Measurements from ENCODE around the gene SELENON. TPM values are rescaled to one million over a fixed set of nuclear protein-coding genes. Genes with fewer than 3 reads are reported as not detected.
A peak's percentile ranks its signal among the peaks of the same experiment; 100 is the strongest.

The SELENON gene, protein sequence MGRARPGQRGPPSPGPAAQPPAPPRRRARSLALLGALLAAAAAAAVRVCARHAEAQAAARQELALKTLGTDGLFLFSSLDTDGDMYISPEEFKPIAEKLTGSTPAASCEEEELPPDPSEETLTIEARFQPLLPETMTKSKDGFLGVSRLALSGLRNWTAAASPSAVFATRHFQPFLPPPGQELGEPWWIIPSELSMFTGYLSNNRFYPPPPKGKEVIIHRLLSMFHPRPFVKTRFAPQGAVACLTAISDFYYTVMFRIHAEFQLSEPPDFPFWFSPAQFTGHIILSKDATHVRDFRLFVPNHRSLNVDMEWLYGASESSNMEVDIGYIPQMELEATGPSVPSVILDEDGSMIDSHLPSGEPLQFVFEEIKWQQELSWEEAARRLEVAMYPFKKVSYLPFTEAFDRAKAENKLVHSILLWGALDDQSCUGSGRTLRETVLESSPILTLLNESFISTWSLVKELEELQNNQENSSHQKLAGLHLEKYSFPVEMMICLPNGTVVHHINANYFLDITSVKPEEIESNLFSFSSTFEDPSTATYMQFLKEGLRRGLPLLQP
- total RNA-seq, result 10 to 100 TPM; 19.2 to 20.4 TPM
- 1 to 10 TPM; 2.6 to 7.0 (median 2.7) TPM for polyA plus RNA-seq
- total RNA-seq, result 22.6 to 38.6 (median 26.6) reads per million in 6 experiments

DNA sequence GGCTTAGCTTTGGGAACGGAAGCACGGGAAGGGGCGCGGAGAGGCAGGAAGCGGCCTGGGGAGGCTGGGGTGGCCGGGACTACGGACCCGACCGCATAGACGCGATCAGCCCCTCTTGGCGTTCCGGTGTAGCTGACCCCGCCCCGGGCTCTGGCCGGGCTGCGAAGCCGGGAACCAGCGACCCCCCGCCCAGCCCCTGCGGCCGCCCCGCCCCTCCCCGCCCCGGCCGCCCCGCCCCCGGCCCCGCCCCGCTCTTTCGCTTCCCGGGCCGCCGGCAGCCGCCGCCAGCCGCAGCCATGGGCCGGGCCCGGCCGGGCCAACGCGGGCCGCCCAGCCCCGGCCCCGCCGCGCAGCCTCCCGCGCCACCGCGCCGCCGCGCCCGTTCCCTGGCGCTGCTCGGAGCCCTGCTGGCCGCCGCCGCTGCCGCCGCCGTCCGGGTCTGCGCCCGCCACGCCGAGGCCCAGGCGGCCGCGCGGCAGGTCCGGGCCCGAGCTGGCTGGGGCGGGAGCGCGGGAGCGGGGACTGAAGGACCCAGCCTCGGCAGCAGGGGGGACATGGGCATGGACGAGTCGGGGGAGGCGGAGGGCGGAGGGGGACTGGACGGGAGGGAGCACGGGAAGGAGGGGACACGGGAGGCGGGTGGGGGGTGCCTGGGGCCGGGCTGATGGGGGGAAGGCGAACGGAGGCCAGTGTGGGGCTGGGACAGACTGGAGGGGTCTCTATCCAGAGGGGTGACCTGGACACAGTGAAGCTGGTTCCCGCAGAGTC, at the start of gene SELENON:
Gene SELENON, plus strand, starts transcription at position 259 of the 768 bp plus-strand sequence. Its CDS starts 38 bp downstream, at position 297.
- POLR2A ChIA-PET, result interaction anchor here (0.6 to 3.3 kb wide), 13 partner anchors 9 to 252 kb away, joined by 3 to 13 read pairs (median 5); partner anchors contain the start of gene MTFR1L
- peaks cover 0 to 1% (median 0%) of the 10 kb centered on the region in 3 donors for H3K36me3 Mint-ChIP-seq
- peaks cover 0 to 2% (median 0%) of the 10 kb centered on the region in 5 donors for H3K27me3 Mint-ChIP-seq
- peak within 1 kb of the TSS; percentile 75 to 90 (median 80) for H3K4me3 Mint-ChIP-seq
- peak within 1 kb of the TSS; percentile 80 to 99 (median 90) for H3K27ac Mint-ChIP-seq
- peaks cover 36 to 80% (median 77%) of the 10 kb centered on the region in 4 donors for H3K4me1 Mint-ChIP-seq
- H3K9me3 Mint-ChIP-seq, result peaks cover 0 to 2% (median 0%) of the 10 kb centered on the region in 9 donors
- peak in 3 of 10 donors; percentile 15 to 45 (median 43) for DNase-seq
- ATAC-seq, result peak; percentile 5 to 56

DNA sequence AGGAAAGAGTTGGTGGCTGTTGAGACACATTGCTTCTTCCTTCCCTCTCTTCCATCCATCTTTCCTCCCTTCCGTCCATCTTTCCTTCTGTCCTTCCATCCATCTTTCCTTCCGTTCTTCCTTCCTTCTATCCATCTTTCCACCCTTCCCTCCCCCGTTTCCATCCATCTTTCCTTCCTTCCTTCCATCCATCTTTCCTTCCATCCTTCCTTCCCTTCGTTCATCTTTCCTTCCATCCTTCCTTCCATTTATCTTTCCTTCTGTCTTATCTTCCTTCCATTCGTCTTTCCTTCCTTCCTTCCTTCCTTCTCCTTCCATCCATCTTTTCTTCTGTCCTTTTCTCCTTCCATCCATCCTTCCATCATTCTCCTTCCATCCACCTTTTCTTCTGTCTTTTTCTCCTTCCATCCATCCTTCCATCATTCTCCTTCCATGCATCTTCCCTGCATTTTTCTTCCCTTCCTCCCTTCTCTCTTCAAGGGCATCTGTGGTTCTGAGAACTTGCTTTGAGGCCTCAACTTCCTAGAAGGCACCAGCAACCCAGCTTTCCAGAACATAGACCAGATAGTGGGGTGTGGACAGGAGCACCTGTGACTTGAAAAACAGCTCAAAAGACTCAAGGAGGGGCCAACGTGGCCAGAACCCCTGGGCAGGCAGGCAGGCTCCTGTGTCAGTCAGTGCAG, 48.9 kb upstream of the SELENON start:
- POLR2A ChIA-PET, result interaction anchor here (0.5 kb wide), 2 partner anchors 11 to 134 kb away, joined by 3 to 5 read pairs; partner anchors contain the start of gene MAN1C1
- Mint-ChIP-seq H3K36me3 (peaks cover 0 to 36% (median 11%) of the 10 kb centered on the region in 3 donors), H3K4me1 (peaks cover 25 to 68% (median 48%) of the 10 kb centered on the region in 4 donors), H3K27me3 (no peaks in the 10 kb centered on the region), H3K9me3 (no peaks in the 10 kb centered on the region), H3K27ac (peak overlapping the region in 8 of 10 donors; percentile 22 to 92 (median 78)), H3K4me3 (no peak overlapping the region)
- DNase-seq (no peak), ATAC-seq (no peak)

DNA sequence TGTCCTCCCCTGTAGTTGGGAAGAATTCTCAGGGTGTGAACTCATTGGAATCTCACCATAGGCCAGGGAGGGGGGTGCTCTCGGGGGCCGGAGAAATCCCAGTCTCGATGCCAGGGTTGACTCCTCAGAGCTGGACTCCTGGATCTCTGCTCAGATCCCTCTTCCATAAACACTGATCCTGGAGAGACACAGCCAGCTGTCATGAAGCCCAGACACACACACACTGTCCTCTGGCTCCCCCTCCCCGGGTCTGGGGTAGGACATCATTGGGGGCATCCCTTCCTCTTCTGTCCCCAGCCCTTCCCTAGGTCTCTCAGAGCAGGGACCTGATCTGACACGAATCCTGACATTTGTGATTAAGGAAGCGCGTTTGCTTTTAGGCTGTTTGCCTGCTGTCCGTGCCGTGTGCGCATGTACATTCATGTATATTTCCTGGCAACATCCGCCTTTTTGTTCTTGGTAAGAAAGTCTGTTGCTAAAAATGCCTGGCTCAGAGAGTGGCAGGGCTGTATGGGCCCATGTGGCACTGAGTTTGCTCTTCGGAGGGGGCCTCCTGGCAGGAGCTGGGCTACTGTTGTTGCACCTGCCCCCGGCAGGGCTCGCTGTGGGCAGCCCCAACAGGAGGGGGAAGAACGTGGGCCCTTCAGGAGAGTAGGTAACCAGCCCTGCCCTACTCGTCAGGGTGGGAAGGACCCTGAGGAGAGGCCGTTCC, 45.4 kb upstream of the SELENON start:
- Mint-ChIP-seq H3K36me3 (peaks cover 0 to 42% (median 13%) of the 10 kb centered on the region in 3 donors), H3K27ac (peak overlapping the region; percentile 90 to 99 (median 96)), H3K9me3 (no peaks in the 10 kb centered on the region), H3K4me3 (peak overlapping the region; percentile 40 to 88 (median 74)), H3K4me1 (peaks cover 28 to 73% (median 50%) of the 10 kb centered on the region in 4 donors), H3K27me3 (no peaks in the 10 kb centered on the region)
- POLR2A ChIA-PET, result interaction anchor here (0.6 to 2.3 kb wide), 12 partner anchors 12 to 183 kb away, joined by 3 to 23 read pairs (median 4); no protein-coding TSS in a partner anchor
- DNase-seq, result peak; percentile 27 to 76 (median 55)
- peak; percentile 88 to 96 for ATAC-seq

DNA sequence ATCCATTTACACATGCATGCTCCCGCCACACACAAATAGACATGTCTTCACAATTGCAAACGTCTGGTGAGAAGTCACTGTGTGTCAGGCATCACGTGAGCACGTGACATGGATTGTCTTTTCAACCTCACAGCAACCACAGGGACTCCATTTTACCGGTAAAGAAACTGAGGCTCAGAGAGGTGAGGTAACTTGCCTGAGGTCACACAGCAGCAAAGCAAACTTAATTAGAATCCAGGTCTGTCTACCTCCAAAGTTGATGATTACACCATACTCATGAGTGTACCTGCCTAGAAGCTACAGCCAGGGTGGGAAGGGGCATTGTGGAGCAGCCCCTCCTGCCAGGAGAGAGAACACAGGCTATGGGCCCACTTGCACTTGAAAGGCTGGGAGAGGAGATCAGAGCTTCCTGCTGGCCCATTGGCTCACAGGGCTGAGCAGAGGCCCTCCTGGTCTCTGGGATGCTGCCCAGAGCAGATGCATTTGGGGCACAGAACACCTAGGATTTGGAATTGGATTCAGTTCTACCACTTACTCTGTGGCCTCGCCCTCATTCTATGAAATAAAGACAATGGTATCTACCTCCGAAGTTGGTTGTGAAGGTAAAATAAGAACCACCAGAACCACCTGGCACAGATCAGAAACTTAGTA, 44.4 kb upstream of the SELENON start:
- Mint-ChIP-seq H3K9me3 (no peaks in the 10 kb centered on the region), H3K4me3 (peak overlapping the region in 8 of 10 donors; percentile 56 to 88 (median 78)), H3K27ac (peak overlapping the region; percentile 90 to 99 (median 96)), H3K27me3 (no peaks in the 10 kb centered on the region), H3K36me3 (peaks cover 0 to 51% (median 13%) of the 10 kb centered on the region in 3 donors), H3K4me1 (peaks cover 30 to 78% (median 51%) of the 10 kb centered on the region in 4 donors)
- DNase-seq (no peak), ATAC-seq (peak in 1 of 2 donors; percentile 14)
- POLR2A ChIA-PET, result interaction anchor here (0.9 to 2.3 kb wide), 10 partner anchors 10 to 184 kb away, joined by 3 to 23 read pairs (median 4); no protein-coding TSS in a partner anchor

DNA sequence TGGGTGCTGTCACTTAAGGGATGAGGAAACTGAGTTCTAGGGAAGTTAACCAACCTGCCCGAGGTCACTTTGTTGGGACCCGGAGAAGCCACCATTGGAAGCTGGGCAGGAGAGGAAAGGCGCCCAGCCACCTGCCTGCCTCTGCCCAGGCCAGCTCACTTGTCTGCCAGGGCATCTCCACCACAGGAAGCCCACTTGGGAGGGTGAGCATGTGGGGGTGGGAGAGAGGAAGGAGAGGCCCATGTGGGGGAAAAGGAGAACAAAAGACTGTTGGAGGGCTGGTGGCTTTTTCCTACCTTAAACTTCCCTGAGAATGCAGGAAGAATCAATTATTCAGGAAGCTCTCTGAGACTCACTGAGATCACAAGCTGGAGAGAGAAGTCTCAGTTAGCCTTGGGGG, 43.8 kb upstream of the SELENON start:
- POLR2A ChIA-PET, result interaction anchor here (1.1 to 2.3 kb wide), 4 partner anchors 11 to 80 kb away, joined by 3 to 23 read pairs (median 8); no protein-coding TSS in a partner anchor
- DNase-seq (peak in 1 of 10 donors; percentile 24), ATAC-seq (peak in 1 of 2 donors; percentile 31)
- peak overlapping the region in 8 of 10 donors; percentile 3 to 80 (median 72) for H3K4me3 Mint-ChIP-seq
- no peaks in the 10 kb centered on the region for H3K9me3 Mint-ChIP-seq
- H3K4me1 Mint-ChIP-seq, result peaks cover 26 to 72% (median 48%) of the 10 kb centered on the region in 4 donors
- no peaks in the 10 kb centered on the region for H3K27me3 Mint-ChIP-seq
- H3K27ac Mint-ChIP-seq, result peak overlapping the region; percentile 90 to 99 (median 96)
- peaks cover 0 to 45% (median 9%) of the 10 kb centered on the region in 3 donors for H3K36me3 Mint-ChIP-seq

DNA sequence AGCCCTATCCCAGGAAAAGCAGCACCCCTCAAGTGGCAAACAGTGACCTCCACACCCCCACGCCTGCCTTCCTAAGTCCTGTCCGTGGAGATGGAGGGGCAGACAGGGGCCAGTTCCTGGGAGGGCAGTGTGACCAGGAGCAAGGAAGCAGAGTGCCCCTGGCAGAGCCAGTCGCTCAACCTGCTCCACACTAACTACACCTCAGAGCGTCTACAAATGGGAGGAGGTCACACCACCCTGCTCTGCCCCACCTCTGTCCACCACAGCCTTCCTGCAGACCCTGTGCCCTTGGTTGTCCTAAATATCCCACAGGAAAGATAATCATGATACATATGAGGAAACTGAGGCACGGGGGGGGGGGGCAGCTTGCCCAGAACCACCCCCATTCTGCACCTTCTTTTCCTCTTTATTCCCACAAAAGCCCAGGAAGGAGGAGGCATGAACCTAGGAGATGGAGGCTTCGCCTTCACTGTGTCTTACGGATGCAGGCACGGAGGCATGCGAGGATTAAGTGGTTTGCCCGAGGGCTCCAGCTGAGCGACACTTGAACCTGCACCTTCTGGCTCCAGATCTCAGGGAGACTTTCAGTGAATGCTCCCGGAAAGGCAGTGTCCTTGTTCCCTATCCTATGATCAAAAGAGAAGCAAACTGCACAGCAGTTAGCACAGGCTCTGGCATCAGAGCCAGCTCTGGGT, 42.7 kb upstream of the SELENON start:
- Mint-ChIP-seq H3K36me3 (peaks cover 0 to 50% (median 5%) of the 10 kb centered on the region in 3 donors), H3K27ac (peak overlapping the region; percentile 24 to 98 (median 84)), H3K4me3 (no peak overlapping the region), H3K4me1 (peaks cover 25 to 61% (median 43%) of the 10 kb centered on the region in 4 donors), H3K9me3 (no peaks in the 10 kb centered on the region), H3K27me3 (no peaks in the 10 kb centered on the region)
- POLR2A ChIA-PET, result interaction anchor here (0.5 kb wide), 1 partner anchor 33 kb away, joined by 4 read pairs; no protein-coding TSS in a partner anchor
- DNase-seq, result no peak
- ATAC-seq, result no peak

DNA sequence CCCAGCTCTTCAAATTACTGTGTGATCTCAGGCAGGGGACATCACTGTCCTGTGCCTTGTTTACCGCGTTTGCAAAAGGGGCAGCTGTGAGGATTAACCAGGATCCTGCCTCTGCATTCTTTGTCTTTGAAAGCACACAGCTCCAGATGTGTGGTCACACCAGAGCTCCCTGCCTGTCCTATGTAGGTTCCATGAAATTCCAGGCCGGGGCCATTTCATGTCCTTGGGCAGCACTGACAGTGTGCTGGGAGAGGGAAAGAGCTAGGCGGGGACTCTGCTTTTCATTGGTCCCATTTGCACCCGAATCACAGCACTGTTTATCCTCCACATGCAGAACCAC, 42.2 kb upstream of the SELENON start:
- no peak overlapping the region for H3K4me3 Mint-ChIP-seq
- POLR2A ChIA-PET, result interaction anchor here (0.5 to 1.4 kb wide), 2 partner anchors 8 to 34 kb away, joined by 3 to 4 read pairs; no protein-coding TSS in a partner anchor
- no peak for DNase-seq
- H3K27ac Mint-ChIP-seq, result peak overlapping the region in 8 of 10 donors; percentile 21 to 96 (median 61)
- H3K36me3 Mint-ChIP-seq, result peaks cover 0 to 48% (median 5%) of the 10 kb centered on the region in 3 donors
- H3K4me1 Mint-ChIP-seq, result peaks cover 25 to 57% (median 41%) of the 10 kb centered on the region in 4 donors
- no peak for ATAC-seq
- H3K27me3 Mint-ChIP-seq, result no peaks in the 10 kb centered on the region
- no peaks in the 10 kb centered on the region for H3K9me3 Mint-ChIP-seq

DNA sequence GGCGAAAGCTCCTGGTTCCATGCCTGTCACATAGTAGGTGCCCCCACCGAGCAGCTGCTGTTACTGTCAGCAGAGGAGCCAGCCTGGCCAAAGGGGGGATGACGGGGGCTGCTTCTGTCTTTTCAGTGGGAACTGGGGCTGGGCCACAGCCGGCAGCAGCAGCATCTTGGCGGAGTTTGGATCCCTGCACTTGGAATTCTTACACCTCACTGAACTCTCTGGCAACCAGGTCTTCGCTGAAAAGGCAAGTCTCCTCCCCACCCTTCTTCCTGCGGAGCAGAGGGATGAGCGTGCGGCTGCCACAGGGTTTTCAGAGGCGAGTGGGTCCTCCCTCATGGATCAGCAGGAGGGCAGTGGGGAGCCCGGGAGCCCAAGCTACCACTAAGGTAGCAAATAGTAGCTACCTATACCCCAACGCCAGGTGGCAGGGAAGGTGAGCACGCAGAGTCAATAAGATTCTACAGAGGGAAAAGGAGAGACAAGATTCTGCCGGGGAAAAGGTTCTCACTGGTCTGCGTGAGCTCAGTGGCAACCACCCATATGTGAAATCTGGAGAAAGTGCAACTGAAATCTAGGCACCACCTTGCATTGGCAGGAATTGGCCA, 41.4 kb upstream of the SELENON start:
- no peak for DNase-seq
- Mint-ChIP-seq H3K27ac (peak overlapping the region in 9 of 10 donors; percentile 14 to 96 (median 61)), H3K4me3 (no peak overlapping the region), H3K9me3 (no peaks in the 10 kb centered on the region), H3K36me3 (peaks cover 0 to 45% (median 7%) of the 10 kb centered on the region in 3 donors), H3K27me3 (no peaks in the 10 kb centered on the region), H3K4me1 (peaks cover 21 to 49% (median 38%) of the 10 kb centered on the region in 4 donors)
- POLR2A ChIA-PET, result interaction anchor here (1.4 to 2.9 kb wide), 2 partner anchors 9 to 16 kb away, joined by 3 to 16 read pairs; no protein-coding TSS in a partner anchor
- no peak for ATAC-seq

DNA sequence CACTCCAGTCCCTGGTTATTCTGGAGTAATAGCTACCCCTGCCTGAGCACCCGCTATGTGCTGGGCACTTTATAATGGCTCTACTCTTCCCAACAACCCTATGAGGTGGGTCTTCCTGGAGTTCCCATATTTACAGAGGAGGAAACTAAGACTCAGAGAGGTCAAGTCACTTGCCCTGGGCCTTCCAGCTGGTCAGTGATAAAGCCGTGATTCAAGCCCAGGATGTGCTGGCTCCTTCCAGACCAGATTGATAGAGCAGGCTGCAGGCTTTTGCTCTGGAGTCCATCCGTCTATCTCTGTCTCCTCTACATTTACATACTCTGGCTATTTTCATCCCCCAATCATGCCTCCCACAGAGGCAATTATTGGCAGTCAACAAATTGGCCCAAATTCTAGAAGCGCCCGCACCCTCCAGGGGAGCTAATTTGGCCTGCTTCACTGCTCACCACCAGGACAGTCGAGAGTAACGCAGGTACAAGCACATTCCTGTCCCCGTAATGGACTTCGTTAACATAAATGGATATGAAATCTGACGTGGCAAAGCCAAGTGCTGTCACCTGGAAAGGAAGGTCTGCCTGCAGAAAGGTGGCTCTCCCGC, 39.8 kb upstream of the SELENON start:
- no peaks in the 10 kb centered on the region for H3K9me3 Mint-ChIP-seq
- H3K4me1 Mint-ChIP-seq, result peaks cover 12 to 38% (median 28%) of the 10 kb centered on the region in 4 donors
- peaks cover 0 to 42% (median 8%) of the 10 kb centered on the region in 3 donors for H3K36me3 Mint-ChIP-seq
- POLR2A ChIA-PET, result interaction anchor here (1.0 to 2.9 kb wide), 2 partner anchors 14 kb away, joined by 3 to 16 read pairs; no protein-coding TSS in a partner anchor
- ATAC-seq, result no peak
- DNase-seq, result no peak
- H3K27me3 Mint-ChIP-seq, result no peaks in the 10 kb centered on the region
- no peak overlapping the region for H3K4me3 Mint-ChIP-seq
- peak overlapping the region in 7 of 10 donors; percentile 37 to 77 (median 62) for H3K27ac Mint-ChIP-seq
